ENCODE results near the gene CAPRIN2.

The CAPRIN2 gene, protein sequence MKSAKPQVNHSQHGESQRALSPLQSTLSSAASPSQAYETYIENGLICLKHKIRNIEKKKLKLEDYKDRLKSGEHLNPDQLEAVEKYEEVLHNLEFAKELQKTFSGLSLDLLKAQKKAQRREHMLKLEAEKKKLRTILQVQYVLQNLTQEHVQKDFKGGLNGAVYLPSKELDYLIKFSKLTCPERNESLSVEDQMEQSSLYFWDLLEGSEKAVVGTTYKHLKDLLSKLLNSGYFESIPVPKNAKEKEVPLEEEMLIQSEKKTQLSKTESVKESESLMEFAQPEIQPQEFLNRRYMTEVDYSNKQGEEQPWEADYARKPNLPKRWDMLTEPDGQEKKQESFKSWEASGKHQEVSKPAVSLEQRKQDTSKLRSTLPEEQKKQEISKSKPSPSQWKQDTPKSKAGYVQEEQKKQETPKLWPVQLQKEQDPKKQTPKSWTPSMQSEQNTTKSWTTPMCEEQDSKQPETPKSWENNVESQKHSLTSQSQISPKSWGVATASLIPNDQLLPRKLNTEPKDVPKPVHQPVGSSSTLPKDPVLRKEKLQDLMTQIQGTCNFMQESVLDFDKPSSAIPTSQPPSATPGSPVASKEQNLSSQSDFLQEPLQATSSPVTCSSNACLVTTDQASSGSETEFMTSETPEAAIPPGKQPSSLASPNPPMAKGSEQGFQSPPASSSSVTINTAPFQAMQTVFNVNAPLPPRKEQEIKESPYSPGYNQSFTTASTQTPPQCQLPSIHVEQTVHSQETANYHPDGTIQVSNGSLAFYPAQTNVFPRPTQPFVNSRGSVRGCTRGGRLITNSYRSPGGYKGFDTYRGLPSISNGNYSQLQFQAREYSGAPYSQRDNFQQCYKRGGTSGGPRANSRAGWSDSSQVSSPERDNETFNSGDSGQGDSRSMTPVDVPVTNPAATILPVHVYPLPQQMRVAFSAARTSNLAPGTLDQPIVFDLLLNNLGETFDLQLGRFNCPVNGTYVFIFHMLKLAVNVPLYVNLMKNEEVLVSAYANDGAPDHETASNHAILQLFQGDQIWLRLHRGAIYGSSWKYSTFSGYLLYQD

DNA sequence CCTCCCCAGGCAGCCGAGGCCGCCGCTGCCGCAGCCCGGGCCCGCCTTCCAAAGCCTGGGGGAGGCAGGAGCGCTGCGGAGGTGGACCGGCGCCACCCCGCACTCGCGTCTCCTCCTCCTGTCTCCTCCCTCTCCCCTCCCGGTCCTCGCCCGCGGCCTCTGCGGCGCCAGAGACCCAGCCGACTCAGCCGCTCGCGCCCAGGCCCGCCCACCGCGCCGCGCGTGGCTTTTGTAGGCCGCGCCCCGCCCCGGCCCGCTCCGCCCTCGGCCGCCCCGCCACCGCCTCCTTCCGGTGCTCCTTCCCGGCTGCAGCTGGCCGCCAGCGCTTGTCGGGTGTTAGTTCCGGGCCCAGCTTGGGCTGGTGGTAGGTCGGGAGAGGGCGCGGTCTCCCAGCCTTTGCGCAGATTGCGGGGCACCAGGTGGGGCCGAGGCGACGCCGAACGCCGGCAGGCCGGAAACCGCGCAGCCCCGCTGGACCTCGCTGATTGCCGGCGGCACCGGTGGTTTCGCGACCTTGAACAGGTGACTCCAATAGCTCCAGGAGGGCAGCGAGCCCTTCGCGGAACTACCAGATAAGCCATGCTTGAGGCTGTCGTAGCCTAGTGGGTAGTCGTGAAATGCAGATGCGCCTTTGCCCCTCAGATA lies at the start of gene CAPRIN2:
Gene CAPRIN2 (minus strand): TSS at position 202 of the 645 bp plus-strand sequence. CDS start 1,431 bp downstream, outside the sequence.
- peak; percentile 89 for DNase-seq

DNA sequence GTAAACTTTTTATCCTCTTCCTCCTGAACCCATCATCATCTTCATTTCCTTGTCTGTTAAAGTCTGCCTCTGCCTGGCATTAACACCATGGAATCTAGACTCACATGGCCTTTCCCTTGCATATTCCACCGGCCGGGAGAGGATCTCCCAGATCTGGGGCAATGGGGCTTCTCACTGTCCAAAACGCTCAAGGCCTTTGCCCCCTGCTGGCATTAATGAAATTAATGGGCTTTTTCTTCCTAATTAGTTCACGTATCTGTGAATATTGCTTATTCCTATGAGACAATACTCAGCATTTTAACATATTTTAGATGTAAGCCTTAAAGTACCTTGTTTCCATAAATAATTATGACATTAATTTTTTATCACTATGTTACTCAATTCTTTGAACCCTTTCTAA lies 42.9 kb upstream of the CAPRIN2 start:
- no peak for DNase-seq

DNA sequence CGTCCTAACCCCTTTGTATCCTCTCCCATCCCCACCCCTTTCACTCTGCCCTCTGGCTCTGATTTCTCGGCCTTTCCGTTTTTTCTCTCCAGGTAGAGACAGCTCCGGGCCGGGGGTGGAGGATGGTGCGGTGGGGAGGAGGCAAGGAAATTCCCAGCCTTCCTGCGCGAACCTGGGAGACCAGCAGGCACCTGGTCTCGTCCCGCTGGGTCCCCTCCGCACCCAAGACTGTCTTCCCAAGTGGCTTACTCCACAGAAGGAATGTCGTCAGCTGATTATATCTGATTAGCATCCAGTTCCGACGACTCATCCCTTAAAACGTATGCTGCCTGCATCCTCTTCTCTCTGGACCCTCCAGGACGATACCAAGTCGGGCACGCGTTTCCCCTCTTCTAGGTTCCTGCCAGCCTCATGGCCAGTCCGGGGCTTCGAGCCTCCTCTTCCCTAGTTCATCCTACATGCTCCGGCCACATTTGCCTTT lies 42.2 kb upstream of the CAPRIN2 start:
- no peak for DNase-seq

DNA sequence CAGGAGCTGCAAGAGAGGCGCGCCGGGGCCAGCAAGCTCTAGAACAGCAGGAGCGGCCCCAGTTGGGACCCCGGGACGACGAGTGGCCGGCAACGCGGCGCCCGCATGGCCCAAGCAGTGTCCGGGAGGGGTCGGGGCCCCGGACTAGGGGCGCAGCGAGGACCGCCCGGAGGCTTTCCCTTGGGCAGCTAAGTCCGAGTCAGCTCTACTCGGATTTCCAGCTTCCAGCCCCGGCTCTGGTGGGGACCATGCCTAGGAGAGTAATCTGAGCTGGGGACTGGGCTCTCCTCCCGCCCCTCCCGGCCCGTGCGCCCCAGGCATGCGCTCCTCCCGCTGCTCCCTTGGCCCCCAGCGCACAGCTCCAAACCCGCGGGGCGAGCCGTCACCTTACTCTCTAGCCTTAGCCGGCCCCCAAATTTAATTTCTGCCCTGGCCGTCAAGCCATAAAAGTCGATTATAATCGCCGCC lies 41.6 kb upstream of the CAPRIN2 start:
- DNase-seq: no peak

DNA sequence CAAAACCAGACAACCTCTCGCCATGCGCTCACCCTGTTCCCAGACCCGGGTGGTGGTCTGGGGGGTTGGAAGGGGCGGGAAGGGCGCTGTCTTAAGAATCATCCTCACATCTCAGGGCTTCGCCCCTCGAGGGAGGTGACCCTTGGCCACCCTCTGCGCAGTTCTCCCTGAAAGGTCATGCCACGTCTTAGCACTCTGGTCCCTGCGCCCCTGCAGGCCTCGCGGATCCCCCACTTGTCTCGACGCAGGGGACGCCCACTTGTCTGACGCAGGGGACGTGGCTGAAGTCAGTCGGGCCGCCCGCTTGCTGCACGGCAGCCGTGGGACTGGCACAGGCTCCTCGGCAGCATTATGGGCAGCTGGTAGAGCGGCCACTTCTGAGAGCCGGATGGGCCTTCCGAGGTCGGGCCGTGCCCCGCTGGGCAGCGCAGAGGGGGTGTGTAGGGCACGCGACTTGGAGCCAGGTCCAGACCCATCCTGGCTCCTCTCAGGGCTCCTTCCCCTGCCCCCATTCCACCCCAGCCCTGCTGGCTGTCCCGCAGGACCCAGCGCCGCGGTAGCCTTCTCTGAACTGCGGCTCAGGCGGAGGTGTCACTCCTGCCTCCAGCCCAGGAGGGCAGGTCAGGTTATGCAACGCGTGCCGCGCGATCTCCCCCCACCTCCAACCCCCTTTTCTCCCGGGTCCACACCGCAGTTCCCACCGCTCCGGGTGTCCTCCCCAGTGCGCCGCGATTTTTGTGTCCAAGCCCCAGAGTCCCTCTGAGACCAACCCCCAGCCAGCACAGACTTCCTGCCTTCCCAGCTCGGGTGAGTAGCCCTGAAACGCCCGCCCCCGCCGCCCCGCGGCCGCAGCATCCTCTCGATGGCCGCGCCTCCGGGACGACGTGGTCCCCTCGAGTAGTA lies 40.9 kb upstream of the CAPRIN2 start:
- DNase-seq: peak; percentile 10

DNA sequence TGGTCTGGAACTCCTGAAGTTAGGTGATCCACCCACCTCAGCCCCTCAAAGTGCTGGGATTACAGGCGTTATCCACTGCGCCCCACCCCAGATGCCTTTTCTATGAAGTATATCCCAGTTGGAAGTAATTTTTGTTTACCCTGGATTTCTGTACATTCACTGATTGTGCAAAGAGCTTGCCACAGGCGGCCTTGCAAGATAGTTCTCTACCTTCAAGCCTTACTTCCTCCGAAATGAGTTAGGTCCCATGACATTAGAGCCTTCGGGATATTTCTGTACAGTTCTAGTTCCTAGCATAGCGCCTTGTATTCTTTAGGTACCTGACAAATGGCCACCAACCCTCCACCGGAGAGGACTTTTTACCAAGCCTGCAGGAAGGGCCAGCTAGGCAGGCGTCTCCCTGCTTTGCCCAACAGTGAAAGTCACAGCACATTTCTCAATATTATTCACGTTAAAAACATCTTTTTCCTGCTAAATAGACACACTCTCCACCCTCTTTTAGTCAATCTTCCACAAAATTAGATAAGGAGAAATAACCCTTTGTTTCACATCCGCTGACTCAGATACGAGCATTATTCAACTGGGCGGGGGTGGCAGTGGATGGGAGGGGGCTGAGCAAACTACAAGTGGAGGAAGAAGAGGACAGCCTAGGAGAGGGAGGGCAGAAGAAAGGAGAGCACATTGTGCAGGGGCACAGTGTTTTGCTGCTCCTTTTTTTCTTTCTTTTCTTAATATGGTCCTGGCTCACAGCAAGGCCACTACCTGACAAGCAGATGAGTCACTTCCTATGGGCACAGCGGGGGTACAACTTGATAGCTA lies 40.0 kb upstream of the CAPRIN2 start:
- no peak for DNase-seq

DNA sequence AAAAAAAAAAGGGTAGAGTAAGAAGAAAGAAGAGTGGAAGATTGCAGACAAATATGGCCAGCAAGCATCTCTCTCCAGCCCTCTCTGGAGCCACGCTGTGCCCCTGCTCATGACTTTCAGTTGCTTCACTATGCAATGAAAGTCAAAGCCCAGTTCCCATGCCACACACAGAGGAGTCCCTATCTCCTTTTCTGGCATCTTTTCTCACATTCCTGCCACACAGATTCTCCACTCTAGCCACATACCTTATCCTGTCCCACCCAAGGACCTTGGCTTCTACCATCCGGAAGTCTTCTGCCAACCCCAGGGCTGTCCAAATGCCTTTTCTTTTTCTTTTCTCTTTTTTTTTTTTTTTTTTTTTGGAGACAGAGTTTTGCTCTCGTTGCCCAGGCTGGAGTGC lies 39.3 kb upstream of the CAPRIN2 start:
- DNase-seq: no peak

DNA sequence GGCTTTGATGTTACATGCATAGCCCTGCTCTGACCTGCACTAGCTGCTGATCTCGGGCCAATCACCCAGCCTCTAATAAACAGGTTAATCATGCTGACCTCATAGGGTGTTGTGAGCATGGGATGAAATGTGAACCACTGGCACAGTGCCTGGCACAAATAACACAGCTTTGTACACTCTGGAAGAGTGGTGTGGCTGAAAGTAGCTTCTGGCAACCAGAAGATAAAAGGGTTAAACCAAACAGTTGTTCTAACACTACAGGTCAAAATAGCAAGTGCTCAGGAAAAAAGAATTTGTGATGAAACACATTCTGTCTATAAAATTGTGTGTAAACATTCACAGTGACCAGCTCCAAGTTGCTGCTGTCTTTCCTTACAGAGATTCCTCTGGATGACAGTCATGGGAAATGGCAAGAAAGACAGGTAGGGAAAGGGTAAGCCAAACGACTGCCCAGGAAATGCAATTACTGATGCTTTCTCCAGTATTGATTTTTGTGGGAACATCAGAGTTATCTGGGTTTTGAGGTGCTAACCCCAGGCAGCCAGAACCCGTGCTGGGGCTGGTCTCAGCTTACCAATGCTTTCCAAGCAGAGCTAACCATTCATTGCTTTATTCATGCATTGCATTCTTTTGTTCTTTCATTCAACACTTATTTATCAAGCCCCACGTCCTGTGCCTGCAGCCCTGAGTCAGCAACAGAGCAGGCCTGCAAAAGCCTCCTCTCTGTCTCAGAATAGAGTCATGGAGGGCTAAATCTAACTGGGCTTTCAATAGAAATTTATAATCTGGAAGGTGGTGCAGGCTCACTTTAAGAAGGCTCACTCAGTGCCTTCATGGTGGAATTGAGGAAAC lies 38.1 kb upstream of the CAPRIN2 start:
- no peak for DNase-seq

DNA sequence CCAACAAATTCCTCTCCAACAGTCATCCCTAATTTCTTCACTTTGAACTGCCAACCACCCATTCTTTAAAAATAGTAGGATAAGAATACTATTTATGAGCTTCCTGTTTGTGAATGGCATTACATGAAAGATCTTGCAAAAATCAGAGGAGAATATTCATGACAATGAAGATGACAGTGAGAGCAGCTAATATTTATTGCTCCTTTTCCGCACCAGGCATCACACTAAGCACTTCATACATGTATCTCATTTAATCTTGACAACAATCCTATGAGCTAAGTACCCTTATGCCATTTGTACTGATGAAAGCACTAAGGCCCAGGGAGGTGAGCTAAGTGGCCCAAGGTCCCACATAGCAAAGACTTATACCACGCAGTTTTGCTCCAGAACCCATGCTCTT lies 37.3 kb upstream of the CAPRIN2 start:
- DNase-seq: no peak

DNA sequence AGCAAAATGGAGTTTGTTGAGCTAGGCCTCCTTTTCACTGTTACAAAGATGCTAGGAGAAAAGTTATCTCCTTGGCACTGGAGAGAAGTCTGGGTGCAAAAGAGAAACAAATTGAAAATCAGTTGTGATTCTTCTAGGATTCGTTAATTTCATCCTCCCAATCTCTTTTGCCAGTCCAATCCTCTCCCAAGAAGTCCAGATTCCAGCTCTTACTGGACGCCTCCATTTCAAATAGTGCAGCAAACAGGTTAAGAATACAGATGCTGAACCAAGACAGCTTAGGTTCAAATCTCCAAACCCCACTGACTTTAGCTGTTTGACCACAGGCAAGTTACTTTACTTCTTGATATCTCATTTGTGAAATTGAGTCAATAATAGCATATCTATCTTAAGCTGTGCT lies 34.0 kb upstream of the CAPRIN2 start:
- no peak for DNase-seq

DNA sequence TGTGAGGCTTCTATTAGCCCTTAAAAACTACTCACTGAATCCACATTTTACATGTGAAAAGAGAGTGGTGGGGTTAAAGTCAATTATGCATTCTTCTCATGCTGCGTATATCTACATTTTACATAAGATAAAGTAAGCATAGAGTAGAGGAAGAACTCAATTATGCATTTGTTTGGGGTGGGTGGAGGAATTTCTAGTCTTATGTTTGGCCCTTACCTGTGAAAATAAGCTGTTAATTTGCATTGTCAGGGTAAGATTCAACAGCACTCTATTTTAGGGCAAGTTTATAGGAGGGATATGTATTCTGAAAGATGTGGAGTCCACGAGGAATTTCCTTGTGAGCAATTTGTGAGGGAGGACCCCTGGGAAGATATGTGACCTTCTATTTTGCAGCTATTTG lies 30.9 kb upstream of the CAPRIN2 start:
- DNase-seq: no peak

DNA sequence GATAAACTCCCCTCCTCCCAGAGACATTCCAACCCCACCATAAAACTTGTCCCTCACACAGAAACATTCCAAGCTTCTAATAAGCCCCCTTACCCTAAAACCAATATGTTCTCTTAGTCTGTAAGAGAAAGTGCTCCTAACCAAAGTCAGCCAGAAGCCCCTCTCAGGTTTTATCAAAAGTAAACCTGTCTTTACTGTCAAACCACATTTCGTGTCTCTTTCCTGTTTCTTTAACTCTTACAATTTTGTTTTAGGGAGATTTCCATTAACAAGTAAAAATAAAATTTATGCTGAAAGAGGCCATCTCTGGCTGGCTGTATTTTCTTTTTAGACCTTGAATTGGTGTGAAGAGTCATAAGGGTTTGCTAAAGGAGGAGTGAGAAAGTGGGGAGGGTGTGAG lies 29.8 kb upstream of the CAPRIN2 start:
- no peak for DNase-seq

DNA sequence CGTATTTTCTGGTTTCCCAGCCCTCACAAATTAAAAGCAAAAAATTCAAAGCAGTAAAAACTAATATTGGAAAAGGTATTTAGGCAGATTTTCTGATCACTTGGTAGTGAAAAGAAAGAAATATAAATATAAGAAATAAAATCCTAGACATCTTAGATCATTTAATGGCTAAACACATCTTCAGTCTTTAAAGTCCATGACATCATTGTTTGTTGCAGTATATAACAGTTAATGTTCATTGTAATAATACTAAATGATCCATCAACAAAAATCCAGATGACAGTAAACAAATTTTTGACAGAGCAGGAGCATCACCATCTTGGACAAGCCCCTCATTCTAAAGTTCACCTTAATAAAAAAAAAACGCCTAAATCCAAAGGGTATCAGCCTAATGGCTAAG lies 29.2 kb upstream of the CAPRIN2 start:
- DNase-seq: no peak

DNA sequence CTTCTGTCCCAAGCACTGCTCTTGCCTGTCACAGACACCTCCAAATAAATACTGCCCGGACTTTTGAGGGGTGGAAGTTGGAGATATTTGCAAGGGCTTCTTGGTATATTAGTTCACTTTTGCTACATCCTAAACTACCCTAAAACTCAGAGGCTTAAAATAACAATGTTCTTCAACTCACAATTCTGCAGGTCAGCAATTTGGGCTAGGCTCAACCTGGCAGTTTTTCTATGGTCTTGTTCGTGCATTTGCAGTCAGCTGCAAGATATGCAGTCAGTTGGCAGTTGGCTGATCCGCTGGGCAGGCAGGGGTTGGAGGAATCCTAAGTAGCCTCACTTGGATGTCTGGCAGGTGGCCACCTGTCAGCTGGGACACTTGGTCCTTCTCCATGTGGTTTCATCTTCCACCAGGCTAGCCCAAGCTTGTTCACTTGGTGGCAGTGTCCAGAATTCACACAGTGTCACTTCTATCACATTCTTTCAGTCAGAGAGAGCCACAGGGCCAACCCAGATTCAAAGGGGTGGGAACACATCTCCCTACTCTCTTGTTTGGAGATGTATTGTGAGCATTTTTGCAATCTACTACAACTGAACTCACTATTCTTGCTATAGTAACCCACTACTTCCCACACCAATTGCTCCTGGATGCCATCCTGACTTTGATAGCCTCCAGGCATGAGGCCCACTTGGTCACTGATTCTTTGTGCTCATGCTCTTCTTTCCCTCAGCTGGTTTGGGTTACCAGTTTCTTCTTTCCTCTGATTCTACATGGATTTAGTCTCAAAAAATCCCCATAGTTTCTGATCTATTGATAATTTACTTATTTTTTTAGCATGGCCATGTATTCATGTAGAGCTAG lies 27.8 kb upstream of the CAPRIN2 start:
- no peak for DNase-seq

DNA sequence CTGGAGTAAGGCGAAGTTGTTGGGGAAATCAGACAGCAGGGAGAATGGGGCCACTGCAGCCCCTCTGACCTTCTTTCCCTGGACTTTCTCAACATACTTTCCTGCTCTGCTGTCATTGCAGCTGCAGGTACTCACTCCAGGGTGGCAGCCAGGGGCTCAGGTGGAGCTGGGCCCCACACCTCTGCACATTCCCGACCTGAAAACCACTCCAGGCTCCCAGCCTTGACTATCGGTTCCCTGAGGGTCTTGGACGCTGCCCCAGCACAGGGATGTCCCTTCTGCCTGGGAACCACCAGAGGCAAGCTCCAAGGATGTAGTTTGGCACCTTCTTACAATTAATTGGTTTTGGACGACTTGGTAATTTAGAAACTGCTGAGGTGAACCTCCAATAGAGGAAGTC lies 24.8 kb upstream of the CAPRIN2 start:
- DNase-seq: no peak

DNA sequence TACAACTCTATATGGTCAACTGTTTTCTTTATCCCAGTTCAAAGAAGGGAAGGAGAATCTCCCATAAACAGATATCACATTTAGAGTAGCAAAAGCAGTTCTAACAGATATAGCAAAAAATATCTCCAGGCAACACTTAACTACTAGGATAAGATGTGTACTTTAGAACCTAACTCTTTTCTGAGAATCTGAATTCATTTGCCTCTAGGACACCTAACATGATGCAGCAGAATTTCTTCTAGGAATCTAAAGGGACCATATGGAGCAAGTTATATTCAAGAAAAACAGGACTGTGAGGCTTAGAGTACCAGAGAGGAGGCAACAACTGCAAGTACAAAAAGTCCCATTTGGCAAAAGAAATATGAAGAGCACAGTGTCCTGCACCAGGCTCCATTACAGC lies 24.4 kb upstream of the CAPRIN2 start:
- DNase-seq: no peak

DNA sequence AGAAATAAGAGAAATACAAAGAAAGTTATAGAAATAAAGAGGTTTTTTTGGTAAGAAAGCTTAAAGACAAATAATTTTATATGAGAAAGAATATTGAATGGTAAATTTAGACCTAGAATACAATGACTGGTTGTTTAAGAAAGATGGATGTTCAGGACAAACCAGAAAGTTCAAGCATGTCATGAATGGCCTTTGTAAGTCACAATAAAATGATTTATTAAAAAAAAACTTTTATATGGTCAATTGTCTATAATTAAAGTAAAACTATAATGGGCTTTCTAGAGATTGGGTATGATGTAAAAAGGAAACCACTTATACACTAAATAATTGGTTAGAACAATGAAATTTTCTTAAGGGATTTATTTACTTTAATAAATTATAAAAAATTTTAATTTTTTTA lies 19.8 kb upstream of the CAPRIN2 start:
- DNase-seq: no peak

DNA sequence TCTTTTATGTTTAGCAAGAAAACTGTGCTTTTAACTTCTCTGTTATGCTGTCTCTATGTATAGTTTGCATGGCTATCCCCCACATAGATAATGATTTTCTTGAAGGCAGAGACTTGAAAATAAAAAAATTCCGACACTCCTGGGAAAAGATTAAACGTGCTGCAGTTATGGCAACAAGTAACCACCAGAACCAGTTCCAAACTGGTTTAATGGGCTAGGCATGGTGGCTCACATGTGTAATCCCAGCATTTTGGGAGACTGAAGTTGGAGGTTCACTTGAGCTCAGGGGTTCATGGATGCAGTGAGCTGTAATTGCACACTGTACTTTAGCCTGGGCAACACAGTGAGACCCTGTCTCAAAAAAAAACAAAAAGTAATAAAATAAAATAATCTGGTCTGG lies 15.1 kb upstream of the CAPRIN2 start:
- no peak for DNase-seq

DNA sequence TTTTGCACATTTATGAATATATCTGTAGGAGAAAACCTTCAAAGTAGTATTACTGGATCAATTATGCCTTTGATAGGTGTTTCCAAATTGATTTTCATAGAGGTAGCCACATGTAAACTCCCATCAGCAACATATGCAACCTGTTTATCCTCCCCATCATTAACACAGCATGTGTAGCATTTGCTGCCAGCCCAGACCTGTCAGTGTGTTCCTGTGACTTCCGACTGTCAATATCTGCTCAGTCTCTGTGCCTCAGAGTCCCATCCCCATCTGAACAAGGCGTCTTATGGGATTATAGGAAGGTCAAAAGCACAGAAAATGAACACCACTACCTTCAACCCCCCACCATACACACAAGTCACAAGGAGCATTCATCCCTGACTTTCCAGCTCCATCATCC lies 9.5 kb upstream of the CAPRIN2 start:
- no peak for DNase-seq

Data from activated T-cell treated with anti-CD3 and anti-CD28 coated beads for 4 hours (primary cell).